ENCODE data around the gene DGCR2.
"Not testable (repeated sequence)": the region's sequence is repeated elsewhere in the genome, so short reads cannot be mapped to it uniquely, and the experiment has no call there.

Gene DGCR2

DNA sequence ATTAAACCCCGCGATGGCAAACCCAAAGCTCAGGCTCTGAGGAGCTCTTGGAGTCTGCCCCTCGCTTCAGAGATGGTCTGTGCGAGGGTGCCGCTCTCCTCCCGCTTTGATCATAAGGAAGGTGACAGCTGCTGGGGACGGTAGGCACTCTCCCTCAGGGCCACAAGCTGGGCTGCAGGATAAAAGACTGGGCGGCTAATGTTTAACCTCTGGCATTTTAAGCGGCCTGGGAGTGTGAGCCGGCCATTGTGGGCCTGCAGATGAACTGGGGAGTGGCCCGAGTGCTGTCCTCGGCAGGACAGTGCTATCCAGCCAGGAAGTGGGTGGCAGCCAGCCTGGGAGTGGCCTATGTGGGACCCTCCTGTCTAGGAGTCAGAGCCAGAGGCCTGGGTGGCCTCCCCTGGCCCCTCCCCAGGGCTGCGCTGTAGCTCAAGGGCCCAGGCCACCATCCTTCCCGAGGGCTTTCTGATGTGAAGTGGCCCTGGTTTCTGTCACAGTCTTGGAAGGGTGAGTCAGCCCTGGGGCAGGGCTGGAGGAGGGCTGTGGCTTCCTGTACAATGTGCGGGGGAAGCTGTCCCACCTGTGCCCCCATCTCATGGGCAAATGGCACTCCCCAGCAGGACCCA is 127.4 kb downstream of the DGCR2 start:
- Mint-ChIP-seq H3K9me3 (no peaks in the 10 kb centered on the region), H3K36me3 (ENCODE audit: low read depth) (no peaks in the 10 kb centered on the region), H3K4me1 (ENCODE audit: low read depth) (no peaks in the 10 kb centered on the region), H3K27me3 (peaks cover 28% of the 10 kb centered on the region), H3K4me3 (no peak overlapping the region), H3K27ac (no peak overlapping the region)
- DNase-seq, result no peak

DNA sequence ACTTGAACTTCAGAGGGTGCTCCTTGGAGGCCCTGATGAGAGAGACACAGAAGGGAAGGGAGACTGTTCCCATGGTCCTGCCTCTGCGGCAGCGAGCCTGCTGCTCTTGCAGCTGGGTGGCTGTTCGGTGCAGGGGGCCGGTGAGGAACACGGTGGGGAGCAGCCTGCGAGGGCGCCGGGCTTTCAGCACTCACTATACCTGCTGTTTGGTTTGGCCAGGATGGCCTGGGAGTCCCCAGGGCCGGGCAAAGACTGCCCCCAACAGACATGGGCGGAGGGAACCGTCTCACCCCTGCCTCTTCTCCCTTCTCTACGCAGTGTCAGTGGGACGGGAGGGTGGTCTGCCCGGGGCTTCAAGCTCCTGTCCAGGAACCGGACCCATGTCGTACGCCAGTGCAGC is 128.2 kb downstream of the DGCR2 start:
- Mint-ChIP-seq H3K4me3 (no peak overlapping the region), H3K27ac (no peak overlapping the region), H3K27me3 (peaks cover 28% of the 10 kb centered on the region), H3K4me1 (ENCODE audit: low read depth) (no peaks in the 10 kb centered on the region), H3K9me3 (no peaks in the 10 kb centered on the region), H3K36me3 (ENCODE audit: low read depth) (no peaks in the 10 kb centered on the region)
- DNase-seq, result no peak

DNA sequence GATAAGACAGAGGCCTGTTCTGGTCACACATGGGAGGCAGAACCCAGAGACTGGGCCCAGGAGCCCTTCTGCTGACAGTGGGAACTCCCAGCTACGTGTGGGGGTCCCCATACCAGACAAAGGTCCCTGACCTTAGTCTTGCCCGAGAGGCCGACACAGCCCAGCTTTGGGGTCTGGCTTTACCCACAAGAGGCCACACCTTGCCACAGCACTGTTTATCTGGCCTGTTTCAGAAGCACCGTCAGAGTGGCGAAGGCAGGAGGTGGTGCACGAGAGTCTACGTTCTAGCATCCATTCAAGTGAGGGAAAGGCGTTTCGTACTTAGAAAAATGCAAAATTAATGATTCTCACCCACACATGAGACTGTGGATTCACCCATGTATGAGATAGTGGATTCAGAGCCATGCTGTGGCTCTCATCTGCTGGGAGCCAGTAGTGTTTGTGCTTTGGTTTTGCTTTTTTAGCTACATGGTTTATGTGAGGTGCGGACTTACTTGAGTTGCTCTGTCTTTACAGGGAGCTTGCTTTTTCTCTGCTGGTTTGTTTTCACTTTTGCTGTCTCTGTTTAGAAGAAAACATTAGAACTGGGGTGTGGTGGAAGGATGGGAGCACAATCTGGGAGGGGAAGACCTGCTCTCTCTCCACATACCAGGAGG is 129.5 kb downstream of the DGCR2 start:
- Mint-ChIP-seq H3K4me1 (ENCODE audit: low read depth) (no peaks in the 10 kb centered on the region), H3K27me3 (peaks cover 28% of the 10 kb centered on the region), H3K9me3 (no peaks in the 10 kb centered on the region), H3K4me3 (no peak overlapping the region), H3K36me3 (ENCODE audit: low read depth) (no peaks in the 10 kb centered on the region), H3K27ac (no peak overlapping the region)
- DNase-seq, result no peak

DNA sequence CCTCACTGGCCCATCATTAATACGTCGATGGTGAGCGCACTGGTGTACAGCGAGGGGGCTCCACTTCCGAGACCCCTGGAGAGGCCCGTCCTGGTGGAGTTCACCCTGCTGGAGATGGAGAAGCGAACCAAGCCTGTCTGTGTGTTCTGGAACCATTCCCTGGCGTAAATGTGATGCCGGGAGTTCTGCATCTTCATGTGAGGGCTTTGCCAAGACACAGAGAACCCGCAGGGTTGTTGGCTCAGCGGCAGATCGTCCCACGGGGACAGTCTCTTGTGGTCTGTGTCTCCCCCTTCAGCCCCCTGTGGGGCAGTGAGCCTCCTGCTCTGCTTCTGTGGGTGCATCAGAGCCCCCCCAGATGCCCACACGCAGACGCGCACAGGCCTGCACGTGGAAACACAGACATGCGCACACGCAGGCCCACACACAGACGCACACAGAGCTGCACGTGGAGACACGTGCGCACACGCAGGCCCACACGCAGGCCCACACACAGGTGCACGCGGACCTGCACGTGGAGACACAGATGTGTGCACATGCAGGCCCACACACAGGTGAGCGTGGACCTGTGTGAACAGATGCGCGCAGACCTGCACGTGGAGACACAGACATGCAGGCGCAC is 130.3 kb downstream of the DGCR2 start:
- H3K27me3 Mint-ChIP-seq, result peaks cover 22% of the 10 kb centered on the region
- no peak overlapping the region for H3K27ac Mint-ChIP-seq
- no peak for DNase-seq
- no peak overlapping the region for H3K4me3 Mint-ChIP-seq
- H3K9me3 Mint-ChIP-seq, result no peaks in the 10 kb centered on the region
- H3K36me3 Mint-ChIP-seq (ENCODE audit: low read depth), result no peaks in the 10 kb centered on the region
- no peaks in the 10 kb centered on the region for H3K4me1 Mint-ChIP-seq (ENCODE audit: low read depth)

DNA sequence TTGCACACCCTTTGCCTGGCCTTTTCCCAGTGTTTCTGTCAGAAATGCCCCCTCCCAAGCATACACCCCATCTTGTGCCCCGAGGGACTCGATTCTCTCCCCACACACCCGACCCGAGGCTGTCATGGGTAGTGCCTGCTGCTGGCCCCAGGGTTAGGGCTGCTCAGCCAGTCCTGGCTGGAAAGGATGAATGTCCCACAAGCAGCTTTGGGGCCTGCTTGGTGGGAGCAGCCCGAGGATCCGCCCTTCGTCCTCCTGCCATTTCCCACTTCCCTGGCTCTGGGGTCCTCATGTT is 131.1 kb downstream of the DGCR2 start:
- Mint-ChIP-seq H3K9me3 (no peaks in the 10 kb centered on the region), H3K27ac (no peak overlapping the region), H3K27me3 (peaks cover 19% of the 10 kb centered on the region), H3K4me1 (ENCODE audit: low read depth) (no peaks in the 10 kb centered on the region), H3K4me3 (no peak overlapping the region), H3K36me3 (ENCODE audit: low read depth) (no peaks in the 10 kb centered on the region)
- DNase-seq, result no peak

DNA sequence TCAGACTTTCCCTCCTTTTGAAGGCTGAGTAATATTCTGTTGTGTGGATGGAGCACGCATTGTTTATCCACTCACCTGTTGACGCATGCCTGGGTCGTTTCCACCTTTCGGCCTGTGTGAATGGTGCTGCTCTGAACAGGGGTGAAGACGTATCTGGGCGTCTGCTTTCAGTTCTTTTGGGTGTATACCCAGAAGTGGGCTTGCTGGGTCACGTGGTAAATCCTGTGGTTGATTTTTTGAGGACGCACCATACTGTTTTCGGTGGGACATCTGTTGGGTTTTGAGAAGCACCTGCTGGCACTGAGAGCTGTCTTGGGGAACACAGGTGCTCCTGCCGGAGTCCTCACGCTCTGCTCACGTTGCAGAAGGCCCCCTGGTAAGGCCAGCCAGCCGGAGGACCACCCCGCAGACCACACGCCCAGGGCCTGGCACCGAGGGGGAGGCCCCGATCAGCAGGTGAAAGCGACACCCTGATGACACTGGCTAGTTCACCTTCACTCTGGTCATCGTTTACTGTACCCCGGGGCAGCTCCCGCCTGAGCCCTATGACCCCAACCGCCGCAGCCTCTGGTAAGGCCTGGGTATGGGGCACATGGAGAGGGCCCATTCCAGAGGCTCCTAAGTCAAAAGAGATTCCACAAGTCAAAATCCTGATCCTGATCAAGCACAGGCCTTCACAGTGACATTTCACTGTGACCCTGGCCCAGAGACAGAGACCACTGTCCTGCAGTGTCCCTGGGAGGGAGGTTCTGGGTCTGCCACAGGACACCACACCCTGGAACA is 131.7 kb downstream of the DGCR2 start:
- Mint-ChIP-seq H3K4me1 (ENCODE audit: low read depth) (no peaks in the 10 kb centered on the region), H3K9me3 (no peaks in the 10 kb centered on the region), H3K27me3 (peaks cover 16% of the 10 kb centered on the region), H3K4me3 (no peak overlapping the region), H3K36me3 (ENCODE audit: low read depth) (no peaks in the 10 kb centered on the region), H3K27ac (no peak overlapping the region)
- no peak for DNase-seq

DNA sequence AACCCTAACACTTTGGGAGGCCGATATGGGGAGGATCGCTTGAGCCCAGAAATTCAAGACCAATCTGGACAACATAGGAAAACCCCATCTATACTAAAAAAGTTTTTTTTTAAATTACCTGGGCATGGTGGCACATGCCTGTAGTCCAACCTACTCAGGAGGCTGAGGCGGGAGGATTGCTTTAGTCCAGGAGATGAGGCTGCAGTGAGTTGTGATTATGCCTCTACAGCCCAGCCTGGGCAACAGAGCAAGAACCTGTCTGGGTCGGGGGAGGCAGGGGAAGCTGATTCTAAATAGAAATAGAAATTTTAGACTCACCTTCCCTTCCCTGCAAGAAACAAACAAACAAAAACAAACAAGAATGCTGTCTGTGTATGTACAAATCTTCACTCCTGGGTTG is 133.3 kb downstream of the DGCR2 start:
- H3K4me1 Mint-ChIP-seq (ENCODE audit: low read depth), result no peaks in the 10 kb centered on the region
- H3K27me3 Mint-ChIP-seq, result peaks cover 15% of the 10 kb centered on the region
- no peak for DNase-seq
- H3K4me3 Mint-ChIP-seq, result no peak overlapping the region
- no peak overlapping the region for H3K27ac Mint-ChIP-seq
- no peaks in the 10 kb centered on the region for H3K36me3 Mint-ChIP-seq (ENCODE audit: low read depth)
- H3K9me3 Mint-ChIP-seq, result no peaks in the 10 kb centered on the region

DNA sequence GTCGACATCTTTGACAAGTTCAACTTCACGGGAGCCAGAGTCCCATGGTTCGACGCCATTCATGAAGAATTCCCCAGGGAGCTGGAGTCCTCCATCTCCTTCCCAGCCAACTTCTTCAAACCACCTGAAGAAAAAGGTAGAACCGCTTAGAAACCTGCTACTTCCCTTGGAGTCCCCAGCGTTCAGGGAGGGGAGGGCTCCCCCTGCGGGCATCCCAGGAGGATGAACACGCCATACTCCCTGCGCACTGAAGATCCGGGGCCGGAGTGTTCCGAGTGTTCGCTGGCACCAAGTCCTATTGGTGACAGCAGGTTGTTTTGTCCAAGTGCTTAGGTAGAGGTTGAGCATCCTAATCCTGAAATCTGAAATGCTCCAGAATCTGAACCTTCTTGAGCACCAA is 134.4 kb downstream of the DGCR2 start:
- Mint-ChIP-seq H3K27me3 (peaks cover 7% of the 10 kb centered on the region), H3K9me3 (no peaks in the 10 kb centered on the region), H3K27ac (no peak overlapping the region), H3K4me1 (ENCODE audit: low read depth) (no peaks in the 10 kb centered on the region), H3K36me3 (ENCODE audit: low read depth) (no peaks in the 10 kb centered on the region), H3K4me3 (no peak overlapping the region)
- no peak for DNase-seq

DNA sequence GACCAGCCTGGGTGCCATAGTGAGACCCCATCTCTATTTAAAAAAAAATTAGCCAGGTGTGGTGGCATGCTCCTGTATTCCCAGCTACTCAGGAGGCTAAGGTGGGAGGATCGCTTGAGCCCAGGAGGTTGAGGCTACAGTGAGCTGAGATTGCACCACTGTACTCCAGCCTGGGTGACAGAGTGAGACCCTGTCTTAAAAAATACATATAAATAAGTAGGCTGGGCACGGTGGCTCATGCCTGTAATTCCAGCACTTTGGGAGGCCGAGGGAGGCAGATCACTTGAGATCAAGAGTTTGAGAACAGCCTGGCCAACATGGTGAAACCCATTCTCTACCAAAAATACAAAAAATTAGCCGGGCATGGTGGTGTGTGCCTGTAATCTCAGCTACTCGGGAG is 135.1 kb downstream of the DGCR2 start:
- not testable (repeated sequence) for H3K4me3 Mint-ChIP-seq; H3K27me3 Mint-ChIP-seq; H3K4me1 Mint-ChIP-seq (ENCODE audit: low read depth); H3K36me3 Mint-ChIP-seq (ENCODE audit: low read depth); DNase-seq; H3K9me3 Mint-ChIP-seq; H3K27ac Mint-ChIP-seq

All from activated T-cell treated with anti-CD3 and anti-CD28 coated beads, Interleukin-2, amount 50 U/mL, for 24 hours (primary cell).